ENCODE data around the gene TRMT2A. TPM values are rescaled to one million over a fixed set of nuclear protein-coding genes. Genes with fewer than 3 reads are reported as not detected.

Gene TRMT2A
- total RNA-seq, 1 experiment from 2014 or later = 17.9 TPM

DNA sequence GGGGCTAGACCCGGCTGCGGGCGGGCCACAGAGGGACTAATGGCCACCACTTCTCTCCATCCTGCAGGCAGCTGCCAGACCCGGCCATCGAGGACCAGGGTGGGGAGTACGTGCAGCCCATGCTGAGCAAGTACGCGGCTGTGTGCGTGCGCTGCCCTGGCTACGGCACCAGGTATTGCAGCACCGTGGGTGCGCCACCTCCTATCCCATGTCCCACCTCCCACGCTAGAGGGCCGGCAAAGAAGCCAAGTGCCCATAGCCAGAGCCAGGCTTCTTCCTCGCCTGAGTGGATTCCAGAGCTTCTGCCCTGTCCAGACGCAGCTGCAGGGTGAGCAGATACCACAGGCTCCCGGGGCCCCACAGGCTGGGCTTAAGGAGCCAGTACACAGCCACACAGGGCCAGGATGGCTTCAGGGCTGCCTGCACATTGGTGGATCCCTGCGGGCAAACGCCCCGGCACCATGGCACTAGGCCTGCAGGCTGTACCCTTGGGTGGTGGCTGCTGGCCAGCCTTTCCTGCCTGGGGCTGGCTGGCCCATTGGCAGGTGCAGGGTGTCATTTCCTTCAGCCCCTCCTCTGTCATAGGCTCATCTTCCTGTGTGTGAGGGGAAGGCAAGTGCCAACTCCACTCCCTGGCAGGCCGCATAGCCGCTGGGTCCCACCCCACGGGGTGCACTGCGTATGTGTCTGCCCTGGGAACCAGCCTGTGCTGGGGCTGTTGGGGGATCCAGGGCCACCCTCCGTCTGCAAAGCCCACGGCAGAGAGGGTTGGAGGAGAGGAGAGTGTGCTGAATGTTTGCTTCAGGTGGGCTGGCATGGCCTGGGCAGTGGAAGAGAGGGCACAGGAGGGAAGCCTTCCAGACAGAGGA, 53.5 kb downstream of the TRMT2A start:
- DNase-seq (ENCODE audit: low read depth) = no peak

DNA sequence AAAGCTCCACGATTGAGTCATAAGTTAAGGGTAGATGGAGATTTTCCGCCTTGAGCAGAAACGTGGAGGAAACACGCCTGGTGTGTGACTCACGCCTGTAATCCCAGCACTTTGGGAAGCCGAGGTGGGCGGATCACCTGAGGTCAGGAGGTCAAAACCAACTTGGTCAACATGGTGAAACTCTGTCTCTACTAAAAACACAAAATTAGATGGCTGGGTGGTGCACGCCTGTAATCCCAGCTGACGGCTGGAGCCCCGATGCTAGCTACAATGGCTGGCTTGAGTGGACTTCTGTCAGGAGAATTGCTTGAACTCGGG, 54.3 kb downstream of the TRMT2A start:
- DNase-seq (ENCODE audit: low read depth) = peak; percentile 93

DNA sequence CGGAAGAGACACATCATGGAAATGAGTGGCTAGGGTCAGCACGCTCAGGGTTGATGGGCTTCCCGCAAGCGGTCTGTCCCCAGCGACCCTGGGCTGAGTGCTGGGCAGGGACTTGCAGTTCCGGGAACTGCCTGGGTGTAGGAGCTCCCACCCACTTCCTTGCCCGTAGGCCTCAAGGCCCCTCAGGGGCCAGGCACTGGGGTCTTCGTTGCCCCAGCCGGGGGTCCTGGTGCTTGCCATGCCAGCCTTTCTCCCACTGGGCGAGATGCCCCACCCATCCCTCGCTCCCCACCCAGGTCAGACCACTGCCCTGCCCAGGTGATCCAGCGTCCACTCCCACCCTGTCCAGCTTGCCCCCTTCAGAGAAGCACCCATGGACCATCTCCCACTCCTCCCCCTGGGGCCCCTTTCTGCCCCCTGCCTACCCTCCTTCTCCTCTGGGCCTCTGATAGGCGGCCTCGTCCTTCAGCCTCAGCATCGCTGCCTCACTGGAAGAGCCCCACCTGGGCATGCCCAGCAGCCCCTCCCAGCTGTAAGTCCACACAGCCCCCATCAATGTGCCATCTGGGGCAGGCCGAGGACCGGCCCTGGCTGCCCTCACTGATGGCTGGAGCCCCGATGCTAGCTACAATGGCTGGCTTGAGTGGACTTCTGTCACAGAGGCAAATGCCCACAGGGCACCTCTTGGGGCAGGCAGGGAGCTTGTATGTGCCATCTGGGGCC, 54.8 kb downstream of the TRMT2A start:
- no peak for DNase-seq (ENCODE audit: low read depth)

Other genes starting within 250 kb of the TRMT2A start
- 182 and 248 TPM in 2 replicates for gene COMT, start 175.5 kb downstream of the TRMT2A start, total RNA-seq (2014; rRNA removed; shearing (Covaris generic))
- 20.7 and 21.8 TPM in 2 replicates for gene TXNRD2, start 175.4 kb downstream of the TRMT2A start, total RNA-seq (2014; rRNA removed; shearing (Covaris generic))
- 4.8 and 5.1 TPM in 2 replicates for gene ARVCF, start 100.4 kb downstream of the TRMT2A start, total RNA-seq (2014; rRNA removed; shearing (Covaris generic))
- gene TANGO2, start 96.1 kb downstream of the TRMT2A start, total RNA-seq (2014; rRNA removed; shearing (Covaris generic)) = 34.0 and 36.1 TPM in 2 replicates
- gene DGCR8, start 37.0 kb downstream of the TRMT2A start, total RNA-seq (2014; rRNA removed; shearing (Covaris generic)) = 13.5 and 18.2 TPM in 2 replicates
- 828 and 1,137 TPM in 2 replicates for gene RANBP1, start 1.1 kb downstream of the TRMT2A start, total RNA-seq (2014; rRNA removed; shearing (Covaris generic))
- gene ZDHHC8, start 14.6 kb upstream of the TRMT2A start, total RNA-seq (2014; rRNA removed; shearing (Covaris generic)) = 3.0 and 12.1 TPM in 2 replicates
- 0.69 TPM in 1 of 2 replicates, not detected in the other for gene CCDC188, start 33.8 kb upstream of the TRMT2A start, total RNA-seq (2014; rRNA removed; shearing (Covaris generic))
- 1.7 and 2.4 TPM in 2 replicates for gene RTN4R, start 151.1 kb upstream of the TRMT2A start, total RNA-seq (2014; rRNA removed; shearing (Covaris generic))
- 52.1 and 52.2 TPM in 2 replicates for gene DGCR6L, start 202.8 kb upstream of the TRMT2A start, total RNA-seq (2014; rRNA removed; shearing (Covaris generic))